Adipocyte (in vitro differentiated cells): ENCODE measurements around the gene PSME3.
"Not testable (repeated sequence)": the region's sequence is repeated elsewhere in the genome, so short reads cannot be mapped to it uniquely, and the experiment has no call there.

ENCODE experiments used
- DNase-seq: peaks from one replicate; pipeline ENCODE4 v3.0.0-alpha.2; 2015; ENCODE audit warnings: low read depth
- H3K27me3 ChIP-seq: replicated peaks from 2 replicates; pipeline ENCODE4 v1.7.0; 2013; ENCODE audit warnings: mild to moderate bottlenecking, low read length, moderate library complexity; ENCODE audit not compliant: control insufficient read depth, insufficient read depth
- H3K36me3 ChIP-seq: 2 replicates; pipeline ENCODE4 v1.7.0; 2013; ENCODE audit warnings: low read length, mild to moderate bottlenecking, moderate library complexity; ENCODE audit not compliant: control insufficient read depth, insufficient read depth, severe bottlenecking
- H3K4me1 ChIP-seq: 2 replicates; pipeline ENCODE4 v1.7.0; 2013; ENCODE audit warnings: mild to moderate bottlenecking, low read length, moderate library complexity; ENCODE audit not compliant: control insufficient read depth, insufficient read depth
- H3K4me3 ChIP-seq: 2 replicates; pipeline ENCODE4 v1.7.0; 2013; ENCODE audit warnings: mild to moderate bottlenecking, low read length, moderate library complexity
- H3K9ac ChIP-seq: 2 replicates; pipeline ENCODE4 v1.7.0; 2013; ENCODE audit warnings: mild to moderate bottlenecking, low read length, moderate library complexity
- H3K9me3 ChIP-seq: 2 replicates; pipeline ENCODE4 v1.7.0; 2013; ENCODE audit warnings: mild to moderate bottlenecking, low read length, moderate library complexity; ENCODE audit not compliant: control insufficient read depth

The PSME3 gene

DNA sequence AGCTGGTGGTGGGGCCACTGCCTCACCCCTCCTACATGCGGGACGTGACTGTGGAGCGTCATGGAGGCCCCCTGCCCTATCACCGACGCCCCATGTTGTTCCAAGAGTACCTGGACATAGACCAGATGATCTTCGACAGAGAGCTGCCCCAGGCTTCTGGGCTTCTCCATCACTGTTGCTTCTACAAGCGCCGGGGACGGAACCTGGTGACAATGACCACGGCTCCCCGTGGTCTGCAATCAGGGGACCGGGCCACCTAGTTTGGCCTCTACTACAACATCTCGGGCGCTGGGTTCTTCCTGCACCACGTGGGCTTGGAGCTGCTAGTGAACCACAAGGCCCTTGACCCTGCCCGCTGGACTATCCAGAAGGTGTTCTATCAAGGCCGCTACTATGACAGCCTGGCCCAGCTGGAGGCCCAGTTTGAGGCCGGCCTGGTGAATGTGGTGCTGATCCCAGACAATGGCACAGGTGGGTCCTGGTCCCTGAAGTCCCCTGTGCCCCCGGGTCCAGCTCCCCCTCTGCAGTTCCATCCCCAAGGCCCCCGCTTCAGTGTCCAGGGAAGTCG lies 34.6 kb downstream of the PSME3 start:
- H3K4me3 ChIP-seq, DNase-seq, H3K27me3 ChIP-seq, H3K9ac ChIP-seq: not testable (repeated sequence)
- H3K36me3 ChIP-seq = peaks cover 29% of the 10 kb centered on the region
- peaks cover 17% of the 10 kb centered on the region for H3K9me3 ChIP-seq
- peaks cover 15% of the 10 kb centered on the region for H3K4me1 ChIP-seq

DNA sequence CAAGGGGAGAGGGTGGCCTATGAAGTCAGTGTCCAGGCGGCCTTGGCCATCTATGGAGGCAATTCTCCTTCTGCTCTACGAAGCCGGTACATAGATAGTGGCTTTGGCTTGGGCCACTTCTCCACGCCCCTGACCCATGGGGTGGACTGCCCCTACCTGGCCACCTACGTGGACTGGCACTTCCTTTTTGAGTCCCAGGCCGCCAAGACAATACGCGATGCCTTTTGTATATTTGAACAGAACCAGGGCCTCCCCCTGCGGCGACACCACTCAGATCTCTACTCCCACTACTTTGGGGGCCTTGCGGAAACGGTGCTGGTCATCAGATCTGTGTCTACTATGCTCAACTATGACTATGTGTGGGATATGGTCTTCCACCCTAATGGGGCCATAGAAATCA lies 35.1 kb downstream of the PSME3 start:
- H3K9ac ChIP-seq = no peak overlapping the region
- no peak for DNase-seq
- H3K9me3 ChIP-seq = peaks cover 17% of the 10 kb centered on the region

DNA sequence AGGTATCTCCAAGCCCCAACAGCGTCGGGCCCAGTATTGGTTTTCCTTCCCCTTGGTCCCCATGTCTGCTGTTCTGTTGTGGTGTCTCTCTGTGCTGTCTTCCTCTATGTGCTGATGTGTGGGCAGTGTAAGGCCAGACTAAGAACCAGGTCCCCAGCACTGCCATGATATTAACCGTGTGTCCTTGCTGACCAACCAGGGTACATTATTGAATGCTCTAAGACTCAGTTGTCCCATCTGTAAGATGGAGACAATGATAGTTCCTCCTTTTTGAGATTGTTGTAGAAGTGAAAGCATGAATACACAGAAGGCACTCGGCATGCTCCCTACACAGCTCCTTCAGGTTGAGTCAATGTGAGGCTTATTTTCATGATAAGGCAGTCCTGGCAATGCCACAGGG lies 38.5 kb downstream of the PSME3 start:
- Histone ChIP-seq H3K9ac (no peak overlapping the region), H3K4me1 (peaks cover 5% of the 10 kb centered on the region), H3K27me3 (peaks cover 3% of the 10 kb centered on the region), H3K9me3 (peaks cover 17% of the 10 kb centered on the region), H3K4me3 (no peak overlapping the region), H3K36me3 (peaks cover 34% of the 10 kb centered on the region)
- DNase-seq = no peak

More for the DNA sequence above, 35.1 kb downstream of the PSME3 start:
- Histone ChIP-seq H3K27me3 (peaks cover 3% of the 10 kb centered on the region), H3K4me1 (peaks cover 15% of the 10 kb centered on the region), H3K36me3 (peaks cover 35% of the 10 kb centered on the region), H3K4me3 (no peak overlapping the region)

GRCh38 chr17:42872251-42872965 lies 39.2 kb downstream of the PSME3 start:
- Histone ChIP-seq H3K36me3 (peaks cover 34% of the 10 kb centered on the region), H3K9me3 (peaks cover 17% of the 10 kb centered on the region), H3K4me1 (peaks cover 5% of the 10 kb centered on the region), H3K4me3 (no peak overlapping the region), H3K27me3 (peaks cover 6% of the 10 kb centered on the region), H3K9ac (no peak overlapping the region)
- DNase-seq = no peak

- Histone ChIP-seq H3K4me1 (peaks cover 5% of the 10 kb centered on the region), H3K9ac (no peak overlapping the region), H3K36me3 (peaks cover 34% of the 10 kb centered on the region), H3K9me3 (peaks cover 17% of the 10 kb centered on the region), H3K4me3 (no peak overlapping the region), H3K27me3 (peaks cover 13% of the 10 kb centered on the region)
- no peak for DNase-seq
Measured at GRCh38 chr17:42873315-42873714, 40.1 kb downstream of the PSME3 start.

DNA sequence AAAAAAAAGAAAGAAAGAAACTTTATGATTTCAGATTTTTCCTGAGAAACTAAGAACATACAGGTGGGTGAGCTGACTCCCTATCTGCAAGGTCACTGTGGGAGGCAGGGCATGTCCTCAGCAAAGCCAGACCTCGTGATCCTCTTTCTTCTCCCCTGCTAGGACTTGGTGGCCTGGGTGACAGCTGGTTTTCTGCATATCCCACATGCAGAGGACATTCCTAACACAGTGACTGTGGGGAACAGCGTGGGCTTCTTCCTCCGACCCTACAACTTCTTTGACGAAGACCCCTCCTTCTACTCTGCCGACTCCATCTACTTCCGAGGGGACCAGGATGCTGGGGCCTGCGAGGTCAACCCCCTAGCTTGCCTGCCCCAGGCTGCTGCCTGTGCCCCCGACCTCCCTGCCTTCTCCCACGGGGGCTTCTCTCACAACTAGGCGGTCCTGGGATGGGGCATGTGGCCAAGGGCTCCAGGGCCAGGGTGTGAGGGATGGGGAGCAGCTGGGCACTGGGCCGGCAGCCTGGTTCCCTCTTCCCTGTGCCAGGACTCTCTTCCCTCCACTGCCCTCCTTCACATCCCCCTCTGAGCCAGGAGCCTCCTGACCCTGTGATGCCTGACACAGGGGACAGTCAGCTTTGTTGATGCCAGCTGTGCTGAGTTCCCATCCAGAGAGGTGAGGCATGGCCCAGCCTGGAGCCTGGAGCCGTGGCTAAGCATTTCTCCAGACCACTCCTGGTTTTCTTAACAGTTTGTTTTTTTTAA lies 40.9 kb downstream of the PSME3 start:
- H3K4me3 ChIP-seq, H3K9ac ChIP-seq, H3K4me1 ChIP-seq: not testable (repeated sequence)
- Histone ChIP-seq H3K9me3 (peaks cover 17% of the 10 kb centered on the region), H3K27me3 (peaks cover 17% of the 10 kb centered on the region), H3K36me3 (peaks cover 34% of the 10 kb centered on the region)
- peak; percentile 15 for DNase-seq

GRCh38 chr17:42877037-42877436 lies 43.8 kb downstream of the PSME3 start:
- H3K4me1 ChIP-seq = peaks cover 8% of the 10 kb centered on the region
- DNase-seq = no peak
- peaks cover 17% of the 10 kb centered on the region for H3K27me3 ChIP-seq
- H3K9ac ChIP-seq = no peak overlapping the region
- no peak overlapping the region for H3K4me3 ChIP-seq
- H3K36me3 ChIP-seq = peaks cover 13% of the 10 kb centered on the region
- no peaks in the 10 kb centered on the region for H3K9me3 ChIP-seq

DNA sequence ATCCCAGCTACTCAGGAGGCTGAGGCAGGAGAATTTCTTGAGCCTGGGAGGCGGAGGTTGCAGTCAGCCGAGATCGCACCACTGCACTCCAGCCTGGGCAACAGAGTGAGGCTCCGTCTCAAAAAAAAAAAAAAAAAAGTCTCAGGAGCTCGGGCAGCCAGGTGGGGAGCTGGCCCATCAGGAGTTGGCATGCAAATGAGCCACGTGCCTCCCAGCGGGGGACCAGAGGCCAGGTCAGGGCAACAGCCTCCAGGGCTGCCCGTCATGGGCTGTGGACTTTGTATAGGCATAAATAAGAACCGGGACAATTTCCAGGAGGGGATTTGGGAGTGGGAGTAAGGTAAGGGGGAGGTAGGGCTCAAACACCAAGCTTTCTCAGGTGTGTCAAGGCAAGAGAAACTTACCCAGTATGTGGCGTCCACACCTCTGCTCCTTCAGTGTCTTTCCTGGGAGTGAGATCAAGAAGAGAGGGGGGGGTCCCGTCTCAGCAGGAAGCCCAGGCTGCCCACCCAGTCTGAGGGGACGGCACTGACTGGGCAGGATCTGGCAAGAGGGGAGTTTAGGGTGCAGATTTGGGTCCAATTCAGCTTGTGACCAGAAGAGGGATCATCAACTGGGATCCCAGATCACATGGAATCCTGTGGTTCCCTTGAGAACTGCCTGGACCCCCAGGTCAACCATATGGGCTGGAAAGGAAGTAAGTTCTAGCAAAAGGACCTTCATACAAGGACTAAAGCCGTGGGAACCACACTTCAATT lies 45.1 kb downstream of the PSME3 start:
- H3K4me3 ChIP-seq = no peak overlapping the region
- H3K27me3 ChIP-seq = peaks cover 14% of the 10 kb centered on the region
- DNase-seq = no peak
- H3K36me3 ChIP-seq = peaks cover 2% of the 10 kb centered on the region
- H3K9me3 ChIP-seq = no peaks in the 10 kb centered on the region
- H3K4me1 ChIP-seq = peaks cover 8% of the 10 kb centered on the region
- H3K9ac ChIP-seq = no peak overlapping the region

- H3K4me1 ChIP-seq = peaks cover 8% of the 10 kb centered on the region
- no peak for DNase-seq
- no peak overlapping the region for H3K9ac ChIP-seq
- H3K4me3 ChIP-seq = no peak overlapping the region
- H3K27me3 ChIP-seq = peaks cover 14% of the 10 kb centered on the region
- H3K9me3 ChIP-seq = no peaks in the 10 kb centered on the region
- H3K36me3 ChIP-seq = no peaks in the 10 kb centered on the region
Measured at GRCh38 chr17:42878924-42879595, 45.9 kb downstream of the PSME3 start.

GRCh38 chr17:42879596-42879985 lies 46.4 kb downstream of the PSME3 start:
- peaks cover 14% of the 10 kb centered on the region for H3K27me3 ChIP-seq
- no peaks in the 10 kb centered on the region for H3K9me3 ChIP-seq
- H3K36me3 ChIP-seq = no peaks in the 10 kb centered on the region
- peaks cover 8% of the 10 kb centered on the region for H3K4me1 ChIP-seq
- peak; percentile 42 for DNase-seq
- H3K4me3 ChIP-seq = no peak overlapping the region
- H3K9ac ChIP-seq = no peak overlapping the region
